ENCODE data around the gene ATF6B. TPM values are rescaled to one million over a fixed set of nuclear protein-coding genes. Genes with fewer than 3 reads are reported as not detected.
"Not testable (repeated sequence)": the region's sequence is repeated elsewhere in the genome, so short reads cannot be mapped to it uniquely, and the experiment has no call there.

Gene ATF6B
- polyA plus RNA-seq, 1 experiment = 69.2 TPM

DNA sequence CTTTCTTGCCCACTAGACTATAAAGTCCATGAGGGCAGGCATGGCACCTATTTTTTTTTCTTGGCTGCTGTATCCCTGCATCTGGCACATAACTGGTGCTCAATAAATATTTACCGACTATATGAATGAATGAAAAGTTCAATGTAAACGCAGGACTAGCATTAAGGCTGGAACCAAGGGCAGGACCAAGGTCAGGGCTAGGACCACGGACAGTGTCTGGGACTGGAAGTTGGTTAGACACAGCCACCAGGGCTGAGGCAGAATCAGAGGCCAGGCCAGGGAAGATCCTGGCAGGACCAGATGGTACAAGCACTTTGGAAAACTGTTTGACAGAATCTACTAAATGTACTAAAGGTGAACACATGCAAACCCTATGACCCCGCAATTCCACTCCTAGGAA is 22.6 kb downstream of the ATF6B start:
- ChIA-PET POLR2A (no interaction called here), CTCF (no interaction called here)
- H3K4me3 ChIP-seq (ENCODE audit: low read depth, low read length) = no peak overlapping the region
- no peaks in the 10 kb centered on the region for H3K36me3 ChIP-seq (ENCODE audit: control insufficient read depth, insufficient read depth, low read length)
- TF ChIP-seq, protein P1, sequence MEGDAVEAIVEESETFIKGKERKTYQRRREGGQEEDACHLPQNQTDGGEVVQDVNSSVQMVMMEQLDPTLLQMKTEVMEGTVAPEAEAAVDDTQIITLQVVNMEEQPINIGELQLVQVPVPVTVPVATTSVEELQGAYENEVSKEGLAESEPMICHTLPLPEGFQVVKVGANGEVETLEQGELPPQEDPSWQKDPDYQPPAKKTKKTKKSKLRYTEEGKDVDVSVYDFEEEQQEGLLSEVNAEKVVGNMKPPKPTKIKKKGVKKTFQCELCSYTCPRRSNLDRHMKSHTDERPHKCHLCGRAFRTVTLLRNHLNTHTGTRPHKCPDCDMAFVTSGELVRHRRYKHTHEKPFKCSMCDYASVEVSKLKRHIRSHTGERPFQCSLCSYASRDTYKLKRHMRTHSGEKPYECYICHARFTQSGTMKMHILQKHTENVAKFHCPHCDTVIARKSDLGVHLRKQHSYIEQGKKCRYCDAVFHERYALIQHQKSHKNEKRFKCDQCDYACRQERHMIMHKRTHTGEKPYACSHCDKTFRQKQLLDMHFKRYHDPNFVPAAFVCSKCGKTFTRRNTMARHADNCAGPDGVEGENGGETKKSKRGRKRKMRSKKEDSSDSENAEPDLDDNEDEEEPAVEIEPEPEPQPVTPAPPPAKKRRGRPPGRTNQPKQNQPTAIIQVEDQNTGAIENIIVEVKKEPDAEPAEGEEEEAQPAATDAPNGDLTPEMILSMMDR (IDR thresholded peaks at IDR 0.05; ENCODE audit: insufficient read depth, low read depth, low read length) = no peak
- DNase-seq (ENCODE audit: low read depth) = no peak
- peaks cover 4% of the 10 kb centered on the region for H3K27me3 ChIP-seq (ENCODE audit: control insufficient read depth, insufficient read depth, low read length)

DNA sequence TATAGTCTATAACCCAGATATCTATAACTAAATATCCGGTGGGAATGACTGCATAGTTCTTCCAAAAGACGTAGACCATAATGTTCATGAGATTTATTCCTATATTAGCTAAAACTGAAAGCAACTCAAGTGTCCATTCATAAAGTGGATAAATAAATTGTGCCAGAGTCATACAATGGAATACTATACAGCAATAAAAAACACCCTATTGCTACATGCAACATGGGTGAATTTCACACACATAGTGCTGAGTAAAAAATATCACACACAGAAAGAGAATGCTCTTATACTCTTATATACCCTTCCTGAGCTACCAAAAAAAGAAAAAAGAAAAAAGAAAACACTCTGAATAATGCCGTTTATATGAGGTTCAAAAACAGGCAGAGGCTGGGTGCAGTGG is 25.8 kb downstream of the ATF6B start:
- POLR2A ChIA-PET = no interaction called here
- no peak for DNase-seq (ENCODE audit: low read depth)
- CTCF ChIA-PET = interaction anchor here (1.8 to 3.2 kb wide), 3 partner anchors 9 to 55 kb away, joined by 6 to 11 read pairs (median 8); no protein-coding TSS in a partner anchor
- Histone ChIP-seq H3K27me3 (ENCODE audit: control insufficient read depth, insufficient read depth, low read length) (peaks cover 11% of the 10 kb centered on the region), H3K36me3 (ENCODE audit: control insufficient read depth, insufficient read depth, low read length) (no peaks in the 10 kb centered on the region), H3K4me3 (ENCODE audit: low read depth, low read length) (no peak overlapping the region)
- TF ChIP-seq, protein P1 (IDR thresholded peaks at IDR 0.05; ENCODE audit: insufficient read depth, low read depth, low read length) = no peak

DNA sequence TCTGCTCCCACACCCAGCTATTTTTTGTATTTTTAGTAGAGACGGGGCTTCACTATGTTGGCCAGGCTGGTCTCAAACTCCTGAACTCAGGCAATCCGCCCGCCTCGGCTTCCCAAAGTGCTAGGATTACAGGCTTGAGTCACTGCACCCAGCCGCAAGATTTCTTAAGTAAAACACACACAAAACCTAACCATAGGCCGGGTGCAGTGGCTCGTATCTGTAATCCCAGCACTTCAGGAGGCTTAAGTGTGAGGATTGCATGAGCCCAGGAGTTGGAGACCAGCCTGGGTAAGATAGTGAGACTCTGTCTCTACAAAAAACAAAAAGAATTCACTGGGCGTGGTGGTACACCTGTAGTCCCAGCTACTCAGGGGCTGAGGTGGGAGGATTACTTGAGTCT is 27.8 kb downstream of the ATF6B start:
- CTCF ChIA-PET; DNase-seq (ENCODE audit: low read depth); POLR2A ChIA-PET: not testable (repeated sequence)

DNA sequence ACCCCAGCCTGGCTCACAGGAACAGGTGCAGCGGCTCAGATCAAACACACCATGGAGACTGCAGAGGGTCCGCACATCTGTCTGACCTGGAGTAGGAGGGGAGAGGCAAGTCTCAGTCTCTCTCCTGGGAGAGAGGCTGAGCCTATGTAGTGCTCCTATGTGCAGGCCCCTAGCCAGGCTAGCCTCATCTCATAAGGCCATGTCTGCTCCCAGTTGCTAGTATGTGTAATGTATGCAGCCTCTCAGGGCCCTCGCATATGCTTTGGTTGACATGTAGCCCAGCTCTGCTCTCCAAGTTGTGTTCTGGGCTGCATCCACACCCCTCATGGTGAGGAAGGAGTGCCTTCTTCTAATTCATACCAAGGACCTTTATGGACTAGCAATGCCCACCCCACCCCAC is 30.7 kb downstream of the ATF6B start:
- TF ChIP-seq, protein P1 (IDR thresholded peaks at IDR 0.05; ENCODE audit: insufficient read depth, low read depth, low read length) = no peak
- ChIA-PET POLR2A (no interaction called here), CTCF (interaction anchor here (1.0 kb wide), 1 partner anchor 15 kb away, joined by 3 read pairs; no protein-coding TSS in a partner anchor)
- Histone ChIP-seq H3K27me3 (ENCODE audit: control insufficient read depth, insufficient read depth, low read length) (peaks cover 31% of the 10 kb centered on the region), H3K36me3 (ENCODE audit: control insufficient read depth, insufficient read depth, low read length) (no peaks in the 10 kb centered on the region), H3K4me3 (ENCODE audit: low read depth, low read length) (no peak overlapping the region)
- no peak for DNase-seq (ENCODE audit: low read depth)

More for the DNA sequence above, 27.8 kb downstream of the ATF6B start:
- H3K27me3 ChIP-seq (ENCODE audit: control insufficient read depth, insufficient read depth, low read length) = peaks cover 26% of the 10 kb centered on the region
- H3K36me3 ChIP-seq (ENCODE audit: control insufficient read depth, insufficient read depth, low read length); H3K4me3 ChIP-seq (ENCODE audit: low read depth, low read length): not testable (repeated sequence)

DNA sequence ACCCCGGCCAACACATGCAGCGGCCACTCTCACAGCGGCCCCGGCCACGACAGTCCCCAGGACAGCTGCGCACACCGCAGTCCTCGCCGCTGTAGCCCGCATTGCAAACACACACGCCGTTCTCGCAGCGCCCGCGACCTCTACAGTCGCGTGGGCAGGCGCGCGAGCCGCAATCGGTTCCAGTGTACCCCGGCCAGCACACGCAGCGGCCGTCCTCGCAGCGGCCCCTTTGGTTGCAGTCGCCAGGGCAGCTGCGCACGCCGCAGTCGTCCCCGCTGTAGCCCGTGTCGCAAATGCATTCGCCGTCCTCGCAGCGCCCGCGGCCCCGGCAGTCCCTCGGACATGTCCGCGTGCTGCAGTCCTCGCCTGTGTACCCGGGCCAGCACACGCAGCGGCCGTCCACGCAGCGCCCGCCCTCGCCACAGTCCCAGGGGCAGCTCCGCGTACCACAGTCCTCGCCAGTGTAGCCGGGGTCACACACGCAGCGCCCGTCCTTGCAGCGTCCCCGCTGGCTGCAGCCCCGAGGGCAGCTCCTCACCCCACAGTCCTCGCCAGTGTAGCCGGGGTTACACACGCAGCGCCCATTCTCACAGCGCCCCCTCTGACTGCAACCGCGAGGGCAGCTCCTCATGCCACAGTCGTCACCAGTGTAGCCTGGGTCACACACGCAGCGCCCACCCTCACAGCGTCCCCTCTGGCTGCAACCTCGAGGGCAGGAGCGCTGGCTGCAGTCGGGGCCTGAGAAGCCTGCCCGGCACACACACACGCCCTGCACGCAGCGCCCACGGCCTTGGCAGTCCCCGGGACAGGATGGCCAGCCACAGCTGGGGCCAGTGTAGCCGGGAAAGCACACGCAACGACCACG is 31.4 kb downstream of the ATF6B start:
- CTCF ChIA-PET = interaction anchor here (0.7 to 1.1 kb wide), 4 partner anchors 11 to 22 kb away, joined by 3 to 5 read pairs (median 3); no protein-coding TSS in a partner anchor
- DNase-seq (ENCODE audit: low read depth) = no peak
- Histone ChIP-seq H3K36me3 (ENCODE audit: control insufficient read depth, insufficient read depth, low read length) (no peaks in the 10 kb centered on the region), H3K4me3 (ENCODE audit: low read depth, low read length) (no peak overlapping the region), H3K27me3 (ENCODE audit: control insufficient read depth, insufficient read depth, low read length) (peaks cover 31% of the 10 kb centered on the region)
- POLR2A ChIA-PET = no interaction called here
- TF ChIP-seq, protein P1 (IDR thresholded peaks at IDR 0.05; ENCODE audit: insufficient read depth, low read depth, low read length) = no peak
